Spinal cord (tissue), 10 donors: ENCODE results near the gene KCNJ6. TPM values are rescaled to one million over a fixed set of nuclear protein-coding genes. Genes with fewer than 3 reads are reported as not detected.
"Not testable (repeated sequence)": the region's sequence is repeated elsewhere in the genome, so short reads cannot be mapped to it uniquely, and the experiment has no call there.

ENCODE experiments used
- DNase-seq, 6 donors: peaks; one replicate each; pipeline versions ENCODE4 v3.0.0 to v3.0.0-alpha.2; 2013 to 2015; ENCODE audit warnings: low spot score in 6 of 6, low read depth in 4 of 6
- H3K27ac ChIP-seq: one replicate; pipeline ENCODE4 v1.5.1; 2013; ENCODE audit warnings: low read depth, low read length, control low read depth
- H3K27me3 ChIP-seq: one replicate; pipeline ENCODE4 v1.6.1; 2013; ENCODE audit warnings: low read length; ENCODE audit not compliant: control insufficient read depth, insufficient read depth
- H3K36me3 ChIP-seq: one replicate; pipeline ENCODE4 v1.6.1; 2013; ENCODE audit warnings: low read length; ENCODE audit not compliant: control insufficient read depth, insufficient read depth
- H3K4me1 ChIP-seq: one replicate; pipeline ENCODE4 v1.6.1; 2013; ENCODE audit warnings: low read length; ENCODE audit not compliant: control insufficient read depth, insufficient read depth
- H3K4me3 ChIP-seq: one replicate; pipeline ENCODE4 v1.5.1; 2013; ENCODE audit warnings: low read depth, low read length, control low read depth
- H3K9me3 ChIP-seq: one replicate; pipeline ENCODE4 v1.6.1; 2013; ENCODE audit warnings: low read length; ENCODE audit not compliant: control insufficient read depth, insufficient read depth
- WGBS: methylation state at CpG from one replicate; pipeline ENCODE4 v1.1.5; 2013; ENCODE audit warnings: missing lambda C conversion rate; ENCODE audit not compliant: insufficient coverage; 5-methylcytosine and 5-hydroxymethylcytosine counted together
- polyA plus RNA-seq, 2 donors: library from polyadenylated mRNA; unstranded; fragments of 120-200 nt; gene quantifications; one replicate each; pipeline ENCODE4 v1.2.1, GENCODE V29; 2013; ENCODE audit not compliant: insufficient read length in 2 of 2
- total RNA-seq, 2 donors: library from RNA; depleted of rRNA in 1 of 2; stranded (reverse); fragments of 120-200 nt in 1 of 2; fragments of >200 nt in 1 of 2; gene quantifications; one replicate each; pipeline versions ENCODE4 v1.2.3 to v1.2.4, GENCODE V29; 2013 to 2014
- donor health status: healthy.

The KCNJ6 gene
- total and polyA plus RNA-seq, 4 donors: 4.1 to 8.7 (median 4.8) TPM

- H3K4me3 ChIP-seq: no peak overlapping the region
- 88% methylated on average over 1 of the region's 1 CpG for WGBS
- H3K4me1 ChIP-seq: no peaks in the 10 kb centered on the region
- DNase-seq: no peak
- H3K27ac ChIP-seq: no peak overlapping the region
- H3K9me3 ChIP-seq: no peaks in the 10 kb centered on the region
- peaks cover 3% of the 10 kb centered on the region for H3K36me3 ChIP-seq
- H3K27me3 ChIP-seq: no peaks in the 10 kb centered on the region
These were observed 256.4 kb downstream of the KCNJ6 start for GRCh38 chr21:37659874-37660273.

- no peak overlapping the region for H3K4me3 ChIP-seq
- no peak overlapping the region for H3K27ac ChIP-seq
- H3K4me1 ChIP-seq: no peaks in the 10 kb centered on the region
- no peaks in the 10 kb centered on the region for H3K9me3 ChIP-seq
- peak in 2 of 6 donors; percentile 6 to 52 for DNase-seq
- peaks cover 3% of the 10 kb centered on the region for H3K36me3 ChIP-seq
- 61% methylated on average over 7 of the region's 7 CpGs for WGBS
- H3K27me3 ChIP-seq: no peaks in the 10 kb centered on the region
These were observed 257.3 kb downstream of the KCNJ6 start for GRCh38 chr21:37658817-37659458.

GRCh38 chr21:37658121-37658816, 258.0 kb downstream of the KCNJ6 start:
- H3K36me3 ChIP-seq: peaks cover 3% of the 10 kb centered on the region
- no peaks in the 10 kb centered on the region for H3K27me3 ChIP-seq
- no peaks in the 10 kb centered on the region for H3K4me1 ChIP-seq
- H3K4me3 ChIP-seq: no peak overlapping the region
- H3K9me3 ChIP-seq: no peaks in the 10 kb centered on the region
- DNase-seq: peak in 2 of 6 donors; percentile 15 to 32
- H3K27ac ChIP-seq: no peak overlapping the region
- WGBS: 59% methylated on average over 8 of the region's 10 CpGs

GRCh38 chr21:37656899-37657298, 259.4 kb downstream of the KCNJ6 start:
- 90% methylated on average over 2 of the region's 5 CpGs for WGBS
- Histone ChIP-seq H3K27me3 (no peaks in the 10 kb centered on the region), H3K27ac (no peak overlapping the region), H3K4me1 (no peaks in the 10 kb centered on the region), H3K9me3 (no peaks in the 10 kb centered on the region), H3K36me3 (peaks cover 3% of the 10 kb centered on the region), H3K4me3 (no peak overlapping the region)
- DNase-seq: no peak

- 73% methylated on average over 4 of the region's 6 CpGs for WGBS
- H3K9me3 ChIP-seq: no peaks in the 10 kb centered on the region
- H3K4me1 ChIP-seq: no peaks in the 10 kb centered on the region
- H3K4me3 ChIP-seq: no peak overlapping the region
- DNase-seq: no peak
- H3K27ac ChIP-seq: no peak overlapping the region
- H3K36me3 ChIP-seq: peaks cover 3% of the 10 kb centered on the region
- H3K27me3 ChIP-seq: no peaks in the 10 kb centered on the region
These were observed 260.5 kb downstream of the KCNJ6 start for GRCh38 chr21:37655611-37656300.

- no peaks in the 10 kb centered on the region for H3K27me3 ChIP-seq
- WGBS: 75% methylated on average over 4 of the region's 4 CpGs
- DNase-seq: no peak
- no peaks in the 10 kb centered on the region for H3K4me1 ChIP-seq
- H3K9me3 ChIP-seq: no peaks in the 10 kb centered on the region
- H3K4me3 ChIP-seq: no peak overlapping the region
- no peak overlapping the region for H3K27ac ChIP-seq
- peaks cover 3% of the 10 kb centered on the region for H3K36me3 ChIP-seq
These were observed 261.7 kb downstream of the KCNJ6 start for GRCh38 chr21:37654596-37654995.

GRCh38 chr21:37653201-37653600, 263.1 kb downstream of the KCNJ6 start:
- Histone ChIP-seq H3K36me3 (peaks cover 3% of the 10 kb centered on the region), H3K4me3 (no peak overlapping the region), H3K4me1 (no peaks in the 10 kb centered on the region), H3K27ac (no peak overlapping the region), H3K9me3 (no peaks in the 10 kb centered on the region), H3K27me3 (no peaks in the 10 kb centered on the region)
- WGBS: 95% methylated on average over 3 of the region's 4 CpGs
- DNase-seq: no peak

- Histone ChIP-seq H3K27me3 (no peaks in the 10 kb centered on the region), H3K27ac (no peak overlapping the region), H3K9me3 (no peaks in the 10 kb centered on the region), H3K36me3 (no peaks in the 10 kb centered on the region), H3K4me1 (no peaks in the 10 kb centered on the region), H3K4me3 (no peak overlapping the region)
- DNase-seq: no peak
- 83% methylated on average over 3 of the region's 4 CpGs for WGBS
These were observed 268.5 kb downstream of the KCNJ6 start for GRCh38 chr21:37647781-37648180.

GRCh38 chr21:37646761-37647160, 269.5 kb downstream of the KCNJ6 start:
- 95% methylated on average over 8 of the region's 12 CpGs for WGBS
- H3K27me3 ChIP-seq, H3K27ac ChIP-seq, H3K36me3 ChIP-seq, H3K4me3 ChIP-seq, DNase-seq, H3K4me1 ChIP-seq, H3K9me3 ChIP-seq: not testable (repeated sequence)
